Keratinocyte (primary cell): ENCODE results near the gene UPK1A. TPM values are rescaled to one million over a fixed set of nuclear protein-coding genes. Genes with fewer than 3 reads are reported as not detected.

Experiments
- DNase-seq: peaks from one replicate; pipeline ENCODE4 v3.0.0-alpha.2; 2011; ENCODE audit warnings: low read depth, missing footprints, low spot score
- FAIRE-seq: peaks from 2 replicates; lab custom pipeline; 2011; peaks lifted over from hg19 to GRCh38; lab: Jason Lieb, UNC
- H2AFZ ChIP-seq: 2 replicates; pipeline ENCODE4 v1.6.0; 2012; ENCODE audit warnings: low read length, control low read depth, inconsistent platforms; ENCODE audit not compliant: control insufficient read depth
- H3K27ac ChIP-seq: 2 replicates; pipeline ENCODE4 v1.5.1; 2011; ENCODE audit warnings: low read length; ENCODE audit not compliant: control insufficient read depth, insufficient read depth
- H3K27me3 ChIP-seq: 3 replicates; pipeline ENCODE4 v1.6.0; 2011; ENCODE audit warnings: low read length; ENCODE audit not compliant: control insufficient read depth, insufficient read depth; ENCODE audit errors: extremely low read depth
- H3K36me3 ChIP-seq, 2 experiments: 2 replicates in 1 of 2; 3 replicates in 1 of 2; pipeline ENCODE4 v1.5.1; 2011; ENCODE audit warnings: low read length in 2 of 2, mild to moderate bottlenecking in 1 of 2; ENCODE audit not compliant: control insufficient read depth in 2 of 2, insufficient read depth in 2 of 2; ENCODE audit errors: extremely low read depth in 1 of 2
- H3K4me1 ChIP-seq: 3 replicates; pipeline ENCODE4 v1.5.1; 2011; ENCODE audit warnings: low read length; ENCODE audit not compliant: control insufficient read depth, insufficient read depth; ENCODE audit errors: extremely low read depth
- H3K4me2 ChIP-seq: 3 replicates; pipeline ENCODE4 v1.6.0; 2011; ENCODE audit warnings: low read depth, low read length; ENCODE audit not compliant: control insufficient read depth, insufficient read depth; ENCODE audit errors: extremely low read depth
- H3K4me3 ChIP-seq, 3 experiments: fragments of 200-600 bp in 1 of 3; sonication (generic) in 1 of 3; 2 replicates in 2 of 3; 3 replicates in 1 of 3; pipeline ENCODE4 v1.5.1; 2011 to 2016; ENCODE audit warnings: low read length in 3 of 3, mild to moderate bottlenecking in 3 of 3, control low read depth in 2 of 3, inconsistent platforms in 1 of 3, low read depth in 1 of 3, mixed read lengths in 1 of 3, mixed run types in 1 of 3, moderate library complexity in 1 of 3; ENCODE audit not compliant: control insufficient read depth in 2 of 3, insufficient read depth in 2 of 3; ENCODE audit errors: extremely low read depth in 1 of 3
- H3K79me2 ChIP-seq: 2 replicates; pipeline ENCODE4 v1.6.0; 2012; ENCODE audit warnings: low read length; ENCODE audit not compliant: control insufficient read depth, insufficient read depth
- H3K9ac ChIP-seq: 3 replicates; pipeline ENCODE4 v1.6.0; 2011; ENCODE audit warnings: low read length; ENCODE audit not compliant: control insufficient read depth, insufficient read depth; ENCODE audit errors: extremely low read depth
- H3K9me1 ChIP-seq: 3 replicates; pipeline ENCODE4 v1.6.0; 2011; ENCODE audit warnings: low read length; ENCODE audit not compliant: control insufficient read depth, insufficient read depth; ENCODE audit errors: extremely low read depth
- H3K9me3 ChIP-seq: 2 replicates; pipeline ENCODE4 v1.5.1; 2012; ENCODE audit warnings: low read depth, low read length; ENCODE audit not compliant: control insufficient read depth
- H4K20me1 ChIP-seq: 3 replicates; pipeline ENCODE4 v1.6.0; 2011; ENCODE audit warnings: low read length; ENCODE audit not compliant: control insufficient read depth, insufficient read depth; ENCODE audit errors: extremely low read depth
- EZH2 ChIP-seq: IDR thresholded peaks from one replicate; pipeline ENCODE4 v1.6.1; 2012; ENCODE audit warnings: inconsistent platforms, mild to moderate bottlenecking, low read length, moderate library complexity
- dilution Hi-C: fragments of 300-500 bp; cut with MboI; formaldehyde crosslinking; loops from one replicate; pipeline ENCODE4 v1.7.0; 2020; ENCODE audit warnings: low sequenced_read_pairs; ENCODE audit not compliant: extremely low pct_ligation_motif_present
- polyA plus RNA-seq, 5 experiments: library from polyadenylated mRNA; depleted of rRNA in 3 of 5; stranded (reverse) in 3 of 5; stranded (forward) in 1 of 5; unstranded in 1 of 5; fragments of >200 nt; gene quantifications; 1 replicate in 1 of 5; 2 replicates in 3 of 5; 3 replicates in 1 of 5; pipeline versions ENCODE4 v1.2.1 to v1.2.3, GENCODE V29; 2011 to 2012; ENCODE audit warnings: missing spikeins in 2 of 5, low read depth in 1 of 5, low replicate concordance in 1 of 5
- TF ChIP-seq, protein P1 (sequence below), 3 experiments: IDR thresholded peaks in 1 of 3; conservative IDR thresholded peaks in 1 of 3; optimal IDR thresholded peaks in 1 of 3; 2 replicates in 2 of 3; 3 replicates in 1 of 3; pipeline versions ENCODE3 to v1.5.1; 2011; ENCODE audit warnings: low read length in 3 of 3, mild to moderate bottlenecking in 3 of 3, moderate library complexity in 2 of 3, control low read depth in 1 of 3, inconsistent platforms in 1 of 3; ENCODE audit not compliant: insufficient read depth in 2 of 3; ENCODE audit errors: extremely low read depth in 1 of 3

UPK1A gene
- polyA plus RNA-seq, 1 donor (not counting 4 experiments of a cell fraction or from before 2014, with no cell fraction given) = 0.09 TPM

DNA sequence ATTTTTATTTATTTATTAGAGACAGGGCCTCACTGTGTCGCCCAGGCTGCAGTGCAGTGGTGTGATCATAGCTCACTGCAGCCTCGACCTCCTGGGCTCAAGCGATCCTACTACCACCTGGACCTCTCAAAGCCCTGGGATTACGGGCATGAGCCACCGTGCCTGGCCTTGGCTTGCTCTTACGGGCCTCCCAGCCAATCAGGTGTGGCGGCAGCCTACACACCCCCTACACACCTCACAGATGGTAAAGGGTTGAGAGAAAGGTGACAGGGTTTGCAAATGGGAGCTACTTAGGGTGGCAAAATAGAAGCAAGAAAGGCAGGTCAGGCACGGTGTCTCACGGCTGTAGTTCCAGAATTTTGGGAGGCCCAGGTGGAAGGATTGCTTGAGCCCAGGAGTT lies 37.0 kb downstream of the UPK1A start:
- TF ChIP-seq EZH2 = no peak
- TF ChIP-seq, protein P1, sequence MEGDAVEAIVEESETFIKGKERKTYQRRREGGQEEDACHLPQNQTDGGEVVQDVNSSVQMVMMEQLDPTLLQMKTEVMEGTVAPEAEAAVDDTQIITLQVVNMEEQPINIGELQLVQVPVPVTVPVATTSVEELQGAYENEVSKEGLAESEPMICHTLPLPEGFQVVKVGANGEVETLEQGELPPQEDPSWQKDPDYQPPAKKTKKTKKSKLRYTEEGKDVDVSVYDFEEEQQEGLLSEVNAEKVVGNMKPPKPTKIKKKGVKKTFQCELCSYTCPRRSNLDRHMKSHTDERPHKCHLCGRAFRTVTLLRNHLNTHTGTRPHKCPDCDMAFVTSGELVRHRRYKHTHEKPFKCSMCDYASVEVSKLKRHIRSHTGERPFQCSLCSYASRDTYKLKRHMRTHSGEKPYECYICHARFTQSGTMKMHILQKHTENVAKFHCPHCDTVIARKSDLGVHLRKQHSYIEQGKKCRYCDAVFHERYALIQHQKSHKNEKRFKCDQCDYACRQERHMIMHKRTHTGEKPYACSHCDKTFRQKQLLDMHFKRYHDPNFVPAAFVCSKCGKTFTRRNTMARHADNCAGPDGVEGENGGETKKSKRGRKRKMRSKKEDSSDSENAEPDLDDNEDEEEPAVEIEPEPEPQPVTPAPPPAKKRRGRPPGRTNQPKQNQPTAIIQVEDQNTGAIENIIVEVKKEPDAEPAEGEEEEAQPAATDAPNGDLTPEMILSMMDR (optimal IDR thresholded peaks at IDR 0.05 in 1 of 3, IDR thresholded peaks at IDR 0.05 in 1 of 3, conservative IDR thresholded peaks at IDR 0.05 in 1 of 3; ENCODE audit: extremely low read depth in 1 of 3, insufficient read depth in 2 of 3, low read length in 3 of 3) = no peak
- Histone ChIP-seq H4K20me1 (no peaks in the 10 kb centered on the region), H3K9me1 (no peaks in the 10 kb centered on the region), H3K27ac (no peak overlapping the region), H2AFZ (no peak overlapping the region), H3K9ac (no peak overlapping the region), H3K4me1 (no peaks in the 10 kb centered on the region), H3K27me3 (no peaks in the 10 kb centered on the region), H3K36me3 (no peaks in the 10 kb centered on the region), H3K4me3 (no peak overlapping the region), H3K9me3 (no peaks in the 10 kb centered on the region), H3K4me2 (no peak overlapping the region), H3K79me2 (no peaks in the 10 kb centered on the region)
- dilution Hi-C loops = no loop called here
- FAIRE-seq (no peak), DNase-seq (no peak)

DNA sequence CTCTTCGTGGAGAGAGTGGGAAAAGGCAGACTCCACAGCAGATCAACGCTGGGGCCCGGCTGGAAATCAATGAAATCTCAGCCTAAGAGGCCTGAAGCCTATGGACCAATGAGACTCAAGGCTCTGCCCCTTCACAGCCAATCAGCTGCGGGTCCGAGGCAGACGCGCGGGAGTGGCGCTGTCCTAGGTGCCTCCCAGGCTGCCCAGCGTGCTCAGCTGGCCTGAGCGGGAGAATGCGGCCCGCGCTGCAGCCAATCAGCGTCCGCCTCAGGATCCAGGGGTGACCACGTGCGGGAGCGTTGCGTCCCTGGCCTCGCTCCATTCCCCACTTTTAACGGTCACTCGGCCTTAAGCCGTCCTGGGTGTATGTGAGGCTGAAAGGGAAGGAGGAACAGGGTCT lies 37.9 kb downstream of the UPK1A start, which contains the start of gene ZBTB32:
ZBTB32 (plus strand) TSS at position 341 of the 400 bp plus-strand sequence. CDS start 10,069 bp downstream, outside the sequence.
- H3K27ac ChIP-seq = no peak within 1 kb of the TSS
- no peaks in the 10 kb centered on the region for H4K20me1 ChIP-seq
- H3K9ac ChIP-seq = no peak within 1 kb of the TSS
- H2AFZ ChIP-seq = no peak within 1 kb of the TSS
- H3K4me3 ChIP-seq = no peak within 1 kb of the TSS
- no peaks in the 10 kb centered on the region for H3K9me3 ChIP-seq
- no peak for TF ChIP-seq EZH2
- TF ChIP-seq, protein P1 (optimal IDR thresholded peaks at IDR 0.05 in 1 of 3, IDR thresholded peaks at IDR 0.05 in 1 of 3, conservative IDR thresholded peaks at IDR 0.05 in 1 of 3; ENCODE audit: extremely low read depth in 1 of 3, insufficient read depth in 2 of 3, low read length in 3 of 3) = no peak
- DNase-seq (no peak), FAIRE-seq (no peak)
- H3K4me2 ChIP-seq = no peak within 1 kb of the TSS
- H3K36me3 ChIP-seq = no peaks in the 10 kb centered on the region
- H3K9me1 ChIP-seq = no peaks in the 10 kb centered on the region
- dilution Hi-C loops = no loop called here
- no peaks in the 10 kb centered on the region for H3K27me3 ChIP-seq
- no peaks in the 10 kb centered on the region for H3K79me2 ChIP-seq
- no peaks in the 10 kb centered on the region for H3K4me1 ChIP-seq
